Endodermal cell (in vitro differentiated cells): ENCODE results near the gene CNDP1. TPM values are rescaled to one million over a fixed set of nuclear protein-coding genes. Genes with fewer than 3 reads are reported as not detected.

Experiments
- DNase-seq: peaks from one replicate; pipeline ENCODE4 v3.0.0-alpha.2; 2017
- H3K27ac ChIP-seq: 2 replicates; pipeline ENCODE4 v1.5.1; 2013; ENCODE audit warnings: mild to moderate bottlenecking, low read depth, low read length, moderate library complexity
- H3K27me3 ChIP-seq: 2 replicates; pipeline ENCODE4 v1.6.1; 2013; ENCODE audit warnings: mild to moderate bottlenecking, low read length, moderate library complexity; ENCODE audit not compliant: insufficient read depth, control insufficient read depth, poor library complexity, severe bottlenecking
- H3K36me3 ChIP-seq: 2 replicates; pipeline ENCODE4 v1.7.0; 2013; ENCODE audit warnings: mild to moderate bottlenecking, low read length, moderate library complexity; ENCODE audit not compliant: control insufficient read depth, insufficient read depth
- H3K4me1 ChIP-seq: one replicate; pipeline ENCODE4 v1.7.0; 2013; ENCODE audit warnings: low read length; ENCODE audit not compliant: control insufficient read depth, insufficient read depth
- H3K4me3 ChIP-seq: 2 replicates; pipeline ENCODE4 v1.5.1; 2013; ENCODE audit warnings: mild to moderate bottlenecking, low read length, moderate library complexity
- H3K9ac ChIP-seq: 2 replicates; pipeline ENCODE4 v1.6.1; 2013; ENCODE audit warnings: mild to moderate bottlenecking, low read length, moderate library complexity; ENCODE audit not compliant: poor library complexity, severe bottlenecking; ENCODE audit errors: extremely low read depth
- H3K9me3 ChIP-seq: 2 replicates; pipeline ENCODE4 v1.6.1; 2013; ENCODE audit warnings: mild to moderate bottlenecking, low read length, moderate library complexity; ENCODE audit not compliant: control insufficient read depth
- H3K27ac Mint-ChIP-seq: 2 replicates; pipeline ENCODE4 v1.8.0; 2020; ENCODE audit warnings: mixed read lengths
- H3K27me3 Mint-ChIP-seq: 2 replicates; pipeline ENCODE4 v1.8.0; 2021; ENCODE audit warnings: mild to moderate bottlenecking, mixed read lengths; ENCODE audit not compliant: insufficient read depth
- H3K36me3 Mint-ChIP-seq: 2 replicates; pipeline ENCODE4 v1.8.0; 2020; ENCODE audit warnings: low read depth, mixed read lengths
- H3K4me1 Mint-ChIP-seq: 2 replicates; pipeline ENCODE4 v1.8.0; 2020; ENCODE audit warnings: mixed read lengths
- H3K4me3 Mint-ChIP-seq: 2 replicates; pipeline ENCODE4 v1.8.0; 2020; ENCODE audit warnings: mild to moderate bottlenecking, moderate library complexity, mixed read lengths
- H3K9me3 Mint-ChIP-seq: 2 replicates; pipeline ENCODE4 v1.8.0; 2020; ENCODE audit warnings: mild to moderate bottlenecking, mixed read lengths
- WGBS, 2 experiments: methylation state at CpG; one replicate each; pipeline versions ENCODE4 v1.1.5 to v1.1.7; 2013; ENCODE audit warnings: missing lambda C conversion rate in 2 of 2, mixed read lengths in 1 of 2; ENCODE audit not compliant: insufficient coverage in 1 of 2, insufficient read length in 1 of 2; 5-methylcytosine and 5-hydroxymethylcytosine counted together
- total RNA-seq, 2 donors: library from RNA; stranded (reverse); fragmentation: NEBNext Ultra II Directional in 1 of 2; extraction: Animal tissue kit (Norgen Biotek cat#: 25700) in 1 of 2; gene quantifications; 2 replicates in 1 of 2; 3 replicates in 1 of 2; pipeline ENCODE4 v1.2.1, GENCODE V29; 2021
- TF ChIP-seq, protein P1 (sequence below): fragments of 200-600 bp; sonication (generic); conservative IDR thresholded peaks from 2 replicates; pipeline ENCODE4 v1.5.0; 2021; ENCODE audit warnings: antibody characterized with exemption, mild to moderate bottlenecking

The CNDP1 gene
- total RNA-seq, 2 donors from 2014 or later = 0.51 TPM; not detected in 1

DNA sequence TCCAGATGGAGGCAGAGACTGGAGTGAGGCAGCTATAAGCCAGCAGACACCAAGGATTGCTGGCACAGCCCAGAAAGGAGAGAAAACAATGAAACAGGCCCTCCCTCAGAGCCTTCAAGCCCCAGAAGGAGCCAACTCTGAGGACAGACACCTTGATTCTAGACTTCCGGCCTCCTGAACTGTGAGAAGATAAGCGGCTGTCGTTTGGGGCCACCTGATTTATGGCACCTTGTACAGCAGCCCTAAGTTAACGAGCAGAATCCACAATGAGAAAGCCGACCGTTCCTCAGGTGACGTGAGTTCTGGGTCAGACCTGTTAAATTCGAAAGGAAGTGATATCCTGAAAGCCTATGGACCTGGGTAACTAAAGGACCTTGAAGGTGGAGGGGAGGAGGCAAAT lies 45.4 kb upstream of the CNDP1 start:
- H3K9me3 Mint-ChIP-seq = peaks cover 9% of the 10 kb centered on the region
- H3K27ac Mint-ChIP-seq = no peak overlapping the region
- WGBS, 2 experiments = 89 to 100% methylated on average over 8 of the region's 8 CpGs
- Histone ChIP-seq H3K9ac (no peak overlapping the region), H3K36me3 (no peaks in the 10 kb centered on the region), H3K27ac (no peak overlapping the region), H3K4me3 (no peak overlapping the region), H3K9me3 (peaks cover 6% of the 10 kb centered on the region), H3K27me3 (no peaks in the 10 kb centered on the region), H3K4me1 (no peaks in the 10 kb centered on the region)
- peaks cover 3% of the 10 kb centered on the region for H3K27me3 Mint-ChIP-seq
- TF ChIP-seq, protein P1, sequence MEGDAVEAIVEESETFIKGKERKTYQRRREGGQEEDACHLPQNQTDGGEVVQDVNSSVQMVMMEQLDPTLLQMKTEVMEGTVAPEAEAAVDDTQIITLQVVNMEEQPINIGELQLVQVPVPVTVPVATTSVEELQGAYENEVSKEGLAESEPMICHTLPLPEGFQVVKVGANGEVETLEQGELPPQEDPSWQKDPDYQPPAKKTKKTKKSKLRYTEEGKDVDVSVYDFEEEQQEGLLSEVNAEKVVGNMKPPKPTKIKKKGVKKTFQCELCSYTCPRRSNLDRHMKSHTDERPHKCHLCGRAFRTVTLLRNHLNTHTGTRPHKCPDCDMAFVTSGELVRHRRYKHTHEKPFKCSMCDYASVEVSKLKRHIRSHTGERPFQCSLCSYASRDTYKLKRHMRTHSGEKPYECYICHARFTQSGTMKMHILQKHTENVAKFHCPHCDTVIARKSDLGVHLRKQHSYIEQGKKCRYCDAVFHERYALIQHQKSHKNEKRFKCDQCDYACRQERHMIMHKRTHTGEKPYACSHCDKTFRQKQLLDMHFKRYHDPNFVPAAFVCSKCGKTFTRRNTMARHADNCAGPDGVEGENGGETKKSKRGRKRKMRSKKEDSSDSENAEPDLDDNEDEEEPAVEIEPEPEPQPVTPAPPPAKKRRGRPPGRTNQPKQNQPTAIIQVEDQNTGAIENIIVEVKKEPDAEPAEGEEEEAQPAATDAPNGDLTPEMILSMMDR = no peak
- DNase-seq = no peak
- H3K4me1 Mint-ChIP-seq = peaks cover 2% of the 10 kb centered on the region
- no peak overlapping the region for H3K4me3 Mint-ChIP-seq
- no peaks in the 10 kb centered on the region for H3K36me3 Mint-ChIP-seq

DNA sequence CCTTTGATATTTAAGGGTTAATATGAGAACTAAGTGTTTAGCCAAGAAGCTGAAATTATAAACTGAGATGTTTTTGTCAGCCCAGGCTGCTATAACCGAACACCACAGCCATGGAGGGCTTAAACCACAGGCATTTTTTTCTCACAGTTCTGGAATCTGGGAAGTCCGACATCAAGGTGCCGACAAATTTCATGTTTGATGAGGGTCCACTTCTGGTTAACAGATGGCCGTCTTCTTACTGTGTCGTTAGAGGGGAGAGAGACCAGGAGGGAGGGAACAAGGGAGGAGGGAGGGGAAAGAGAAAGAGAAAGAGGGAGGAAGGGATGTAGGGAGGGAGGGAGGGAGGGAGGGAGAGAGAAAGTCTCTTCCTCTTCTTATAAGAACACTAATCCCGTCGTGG lies 44.6 kb upstream of the CNDP1 start:
- Mint-ChIP-seq H3K27ac (no peak overlapping the region), H3K4me1 (peaks cover 4% of the 10 kb centered on the region), H3K9me3 (peaks cover 9% of the 10 kb centered on the region), H3K4me3 (no peak overlapping the region), H3K27me3 (peaks cover 3% of the 10 kb centered on the region), H3K36me3 (no peaks in the 10 kb centered on the region)
- Histone ChIP-seq H3K4me3 (no peak overlapping the region), H3K4me1 (no peaks in the 10 kb centered on the region), H3K27ac (no peak overlapping the region), H3K36me3 (no peaks in the 10 kb centered on the region), H3K27me3 (no peaks in the 10 kb centered on the region), H3K9me3 (peaks cover 6% of the 10 kb centered on the region), H3K9ac (no peak overlapping the region)
- TF ChIP-seq, protein P1 = no peak
- DNase-seq = no peak
- WGBS, 2 experiments = 88 to 90% methylated on average over 3 to 5 of the region's 7 CpGs

DNA sequence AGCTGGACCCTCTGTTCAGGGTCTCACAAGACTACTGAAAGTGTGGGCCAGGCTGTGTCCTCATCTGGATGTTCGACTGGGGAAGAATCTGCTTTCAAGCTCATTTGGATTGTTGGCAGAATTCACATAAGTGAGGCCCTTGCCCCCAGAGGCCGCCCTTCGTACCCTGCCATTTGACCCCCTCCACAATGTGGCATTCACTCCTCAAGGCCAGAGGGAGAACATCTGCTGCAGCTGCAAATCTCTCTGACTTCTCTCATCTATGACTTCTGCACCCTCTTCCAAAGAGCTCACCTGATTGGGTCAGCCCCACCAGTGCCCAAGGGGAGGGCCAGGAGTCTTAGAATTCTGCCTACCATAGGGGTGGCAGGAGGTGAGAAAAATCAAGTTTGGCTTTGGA lies 42.0 kb upstream of the CNDP1 start:
- Histone ChIP-seq H3K36me3 (peaks cover under 1% of the 10 kb centered on the region), H3K27ac (no peak overlapping the region), H3K4me3 (no peak overlapping the region), H3K9ac (no peak overlapping the region), H3K9me3 (peaks cover 6% of the 10 kb centered on the region), H3K27me3 (no peaks in the 10 kb centered on the region), H3K4me1 (no peaks in the 10 kb centered on the region)
- peaks cover 4% of the 10 kb centered on the region for H3K36me3 Mint-ChIP-seq
- H3K27me3 Mint-ChIP-seq = peaks cover 3% of the 10 kb centered on the region
- no peak for DNase-seq
- TF ChIP-seq, protein P1 = no peak
- peaks cover 9% of the 10 kb centered on the region for H3K9me3 Mint-ChIP-seq
- H3K4me1 Mint-ChIP-seq = peaks cover 11% of the 10 kb centered on the region
- H3K4me3 Mint-ChIP-seq = no peak overlapping the region
- WGBS, 2 experiments = 75 to 100% methylated on average over 1 to 3 of the region's 3 CpGs
- no peak overlapping the region for H3K27ac Mint-ChIP-seq
